SK-N-SH (cell line): ENCODE measurements around the gene ATP6AP1. TPM values are rescaled to one million over a fixed set of nuclear protein-coding genes. Genes with fewer than 3 reads are reported as not detected.
A peak's percentile ranks its signal among the peaks of the same experiment; 100 is the strongest.

ENCODE experiments used
- CTCF ChIA-PET: fragments of 300-600, 350-600 bp; formaldehyde crosslinking; extraction: SDS; loops from one replicate; lab custom pipeline; 2021; lab: Yijun Ruan, JAX
- POLR2A ChIA-PET: fragments of 350-600 bp; sonication (Branson Sonifier 250); formaldehyde crosslinking; extraction: SDS; loops from one replicate; lab custom pipeline; 2020; ENCODE audit warnings: antibody characterized with exemption, inconsistent platforms; lab: Yijun Ruan, JAX
- DNase-seq: peaks from one replicate; pipeline ENCODE4 v3.0.0; 2012
- H2AFZ ChIP-seq: fragments of 200-600 bp; sonication (generic); 2 replicates; pipeline ENCODE4 v1.8.1; 2016; ENCODE audit warnings: antibody characterized with exemption, mild to moderate bottlenecking, low read depth
- H3F3A ChIP-seq: fragments of 200-600 bp; sonication (generic); replicated peaks from 2 replicates; pipeline ENCODE3; 2016; ENCODE audit warnings: antibody characterized with exemption, mild to moderate bottlenecking; ENCODE audit not compliant: insufficient read depth
- H3K27ac ChIP-seq, 2 experiments: fragments of 200-500 bp in 1 of 2; fragments of 200-600 bp in 1 of 2; sonication (Bioruptor generic) in 1 of 2; sonication (generic), shearing (Covaris generic) in 1 of 2; 2 replicates each; pipeline versions ENCODE4 v1.5.1 to v1.6.1; 2014 to 2016; ENCODE audit warnings: low read depth in 2 of 2, inconsistent platforms in 1 of 2, low read length in 1 of 2, mild to moderate bottlenecking in 1 of 2, mixed read lengths in 1 of 2
- H3K27me3 ChIP-seq: fragments of 200-600 bp; sonication (generic), shearing (Covaris generic); 2 replicates; pipeline ENCODE4 v1.6.1; 2016; ENCODE audit warnings: mixed run types; ENCODE audit not compliant: insufficient read depth
- H3K36me3 ChIP-seq, 2 experiments: fragments of 200-500 bp in 1 of 2; fragments of 200-600 bp in 1 of 2; sonication (Bioruptor generic) in 1 of 2; sonication (generic) in 1 of 2; replicated peaks in 1 of 2; 2 replicates each; pipeline versions ENCODE3 to v1.5.1; 2014 to 2016; ENCODE audit warnings: low read length in 1 of 2, mild to moderate bottlenecking in 1 of 2; ENCODE audit not compliant: insufficient read depth in 2 of 2, control insufficient read depth in 1 of 2
- H3K4me1 ChIP-seq, 2 experiments: fragments of 200-500 bp in 1 of 2; fragments of 200-600 bp in 1 of 2; sonication (Bioruptor generic) in 1 of 2; sonication (generic), shearing (Covaris generic) in 1 of 2; 2 replicates each; pipeline versions ENCODE4 v1.5.1 to v1.6.1; 2014 to 2016; ENCODE audit warnings: low read depth in 1 of 2, low read length in 1 of 2, mixed run types in 1 of 2; ENCODE audit not compliant: insufficient read depth in 2 of 2, control insufficient read depth in 1 of 2
- H3K4me2 ChIP-seq: fragments of 200-600 bp; sonication (generic), shearing (Covaris generic); 2 replicates; pipeline ENCODE4 v1.6.1; 2017; ENCODE audit warnings: mixed run types
- H3K4me3 ChIP-seq, 2 experiments: fragments of 200-500 bp in 1 of 2; fragments of 200-600 bp in 1 of 2; sonication (Bioruptor generic) in 1 of 2; sonication (generic), shearing (Covaris generic) in 1 of 2; 2 replicates each; pipeline versions ENCODE4 v1.5.1 to v1.8.1; 2014 to 2016; ENCODE audit warnings: low read depth in 2 of 2, inconsistent platforms in 1 of 2, low read length in 1 of 2, mild to moderate bottlenecking in 1 of 2, mixed read lengths in 1 of 2, moderate library complexity in 1 of 2
- H3K79me2 ChIP-seq: fragments of 200-600 bp; sonication (generic); 2 replicates; pipeline ENCODE4 v1.8.1; 2017; ENCODE audit warnings: mild to moderate bottlenecking; ENCODE audit not compliant: insufficient read depth
- H3K9ac ChIP-seq: fragments of 200-600 bp; sonication (generic); 2 replicates; pipeline ENCODE4 v1.6.1; 2017; ENCODE audit warnings: mixed run types
- H3K9me2 ChIP-seq: fragments of 200-600 bp; sonication (generic); 2 replicates; pipeline ENCODE4 v1.6.1; 2017; ENCODE audit warnings: mixed run types
- H3K9me3 ChIP-seq: fragments of 200-600 bp; sonication (generic); 2 replicates; pipeline ENCODE4 v1.6.1; 2017; ENCODE audit warnings: mixed run types, mild to moderate bottlenecking, moderate library complexity
- H4K20me1 ChIP-seq: fragments of 200-600 bp; sonication (generic); 2 replicates; pipeline ENCODE4 v1.6.1; 2017; ENCODE audit warnings: mild to moderate bottlenecking, mixed run types; ENCODE audit not compliant: insufficient read depth
- CHD2 ChIP-seq: fragments of 150-350 bp; IDR thresholded peaks from 2 replicates; pipeline ENCODE4 v1.6.1; 2018; ENCODE audit warnings: low read length; ENCODE audit not compliant: partially characterized antibody
- CTCF ChIP-seq: fragments of 200-600 bp; sonication (generic); IDR thresholded peaks from 2 replicates; pipeline ENCODE4 v1.6.1; 2017; ENCODE audit warnings: antibody characterized with exemption, mild to moderate bottlenecking, moderate library complexity
- FOXM1 ChIP-seq: IDR thresholded peaks from 2 replicates; pipeline ENCODE4 v1.4.0; 2012; ENCODE audit warnings: low read depth, mild to moderate bottlenecking
- JUND ChIP-seq: IDR thresholded peaks from 2 replicates; pipeline ENCODE4 v1.4.0; 2012
- MAX ChIP-seq: IDR thresholded peaks from 2 replicates; pipeline ENCODE4 v1.4.0; 2012; ENCODE audit warnings: low read depth
- MEF2A ChIP-seq: IDR thresholded peaks from 2 replicates; pipeline ENCODE4 v1.4.0; 2012; ENCODE audit warnings: low read depth, borderline replicate concordance
- MXI1 ChIP-seq: IDR thresholded peaks from 2 replicates; pipeline ENCODE4 v1.6.1; 2012; ENCODE audit warnings: mild to moderate bottlenecking, low read depth, low read length, improper control_type of control experiment
- NFIC ChIP-seq: IDR thresholded peaks from 2 replicates; pipeline ENCODE4 v1.4.0; 2012; ENCODE audit warnings: borderline replicate concordance
- PBX3 ChIP-seq: IDR thresholded peaks from 2 replicates; pipeline ENCODE4; 2012
- POLR2AphosphoS5 ChIP-seq: IDR thresholded peaks from 2 replicates; pipeline ENCODE4 v1.6.1; 2012; ENCODE audit warnings: low read depth, low read length
- REST ChIP-seq: IDR thresholded peaks from 2 replicates; pipeline ENCODE4 v1.6.1; 2012; ENCODE audit warnings: mild to moderate bottlenecking, low read depth, low read length, moderate library complexity
- RFX5 ChIP-seq: IDR thresholded peaks from 2 replicates; pipeline ENCODE4 v1.6.1; 2012; ENCODE audit warnings: mild to moderate bottlenecking, improper control_type of control experiment, low read length
- SIN3A ChIP-seq: IDR thresholded peaks from 2 replicates; pipeline ENCODE4 v1.6.1; 2012; ENCODE audit warnings: low read depth, mild to moderate bottlenecking, low read length, moderate library complexity, borderline replicate concordance
- TCF12 ChIP-seq: IDR thresholded peaks from 2 replicates; pipeline ENCODE4 v1.4.0; 2012
- USF1 ChIP-seq: IDR thresholded peaks from 2 replicates; pipeline ENCODE4 v1.4.0; 2012; ENCODE audit warnings: low read depth, borderline replicate concordance
- USF2 ChIP-seq: fragments of 150-350 bp; IDR thresholded peaks from 2 replicates; pipeline ENCODE4 v1.6.1; 2017; ENCODE audit warnings: antibody characterized with exemption, low read length, low read depth, borderline replicate concordance
- ZBTB33 ChIP-seq: IDR thresholded peaks from 2 replicates; pipeline ENCODE4 v1.4.0; 2012; ENCODE audit warnings: low read depth, borderline replicate concordance
- WGBS: methylation state at CpG from one replicate; pipeline ENCODE4 v1.1.6; 2017; ENCODE audit warnings: low lambda C conversion rate; 5-methylcytosine and 5-hydroxymethylcytosine counted together
- polyA plus RNA-seq, 3 experiments: library from polyadenylated mRNA; depleted of rRNA; stranded (reverse); fragments of >200 nt; gene quantifications; 2 replicates each; pipeline ENCODE4 v1.2.3, GENCODE V29; 2012

Gene ATP6AP1
- polyA plus RNA-seq, 1 of the 3 experiments (the other 2 are of a cell fraction) = 102 TPM

- TF ChIP-seq MEF2A = no peak
Measured at GRCh38 chrX:154477891-154478477, 49.5 kb downstream of the ATP6AP1 start (continued).

GRCh38 chrX:154478728-154479622 lies 50.5 kb downstream of the ATP6AP1 start, which contains the start of gene LAGE3:
TSS of gene LAGE3 (minus strand) at chrX:154479281. CDS start at chrX:154478915, 366 bp downstream.
- ChIA-PET CTCF (interaction anchor here (0.8 to 1.0 kb wide), 2 partner anchors 57 to 81 kb away, joined by 3 read pairs; partner anchors contain the start of gene RPL10), POLR2A (interaction anchor here (0.8 to 2.1 kb wide), 6 partner anchors 8 to 80 kb away, joined by 3 to 8 read pairs (median 5); partner anchors contain the start of genes RPL10, SLC10A3 and UBL4A)
- WGBS = 61% methylated on average over 51 of the region's 85 CpGs
- Histone ChIP-seq H3K4me2 (peak within 1 kb of the TSS; percentile 69), H4K20me1 (no peaks in the 10 kb centered on the region), H3K4me1 (peaks cover 0 to 6% of the 10 kb centered on the region in 2 experiments; a peak in 1 of 4 replicates), H3K27me3 (peaks cover 5% of the 10 kb centered on the region; the same call in 1 of the 2 replicates), H3K9me2 (no peaks in the 10 kb centered on the region), H3K4me3 (peak within 1 kb of the TSS; percentile 49 to 58), H3K9me3 (no peaks in the 10 kb centered on the region), H3K27ac (peak within 1 kb of the TSS in 1 of 2 experiments; percentile 61; a peak in 1 of 4 replicates), H3F3A (peaks cover 14% of the 10 kb centered on the region), H3K9ac (peak within 1 kb of the TSS; percentile 43; the same call in 1 of the 2 replicates), H2AFZ (0 out of 2 replicates have a peak within 1 kb of the TSS, but pooled peaks have one; percentile 59), H3K79me2 (no peaks in the 10 kb centered on the region; the same call in 1 of the 2 replicates), H3K36me3 (peaks cover 0 to 3% of the 10 kb centered on the region in 2 experiments)
- peak; percentile 94 for DNase-seq
- TF ChIP-seq USF2 (no peak), CHD2 (peak; percentile 8), TCF12 (no peak), SIN3A (no peak), MAX (peak; percentile 95), USF1 (peak; percentile 21; the same call in 1 of the 2 replicates), MXI1 (peak; percentile 57), PBX3 (peak; percentile 5; the same call in 1 of the 2 replicates), NFIC (no peak), RFX5 (no peak), FOXM1 (no peak), JUND (no peak), ZBTB33 (no peak), CTCF (no peak), REST (no peak), POLR2AphosphoS5 (0 out of 2 replicates have a peak, but pooled peaks have one; percentile 20)
